ENCODE measurements around the gene RAB11FIP5. TPM values are rescaled to one million over a fixed set of nuclear protein-coding genes. Genes with fewer than 3 reads are reported as not detected.
A peak's percentile ranks its signal among the peaks of the same experiment; 100 is the strongest.

The RAB11FIP5 gene
- total and polyA plus RNA-seq, 9 of the 15 experiments (the other 6 are each of a cell fraction or from before 2014, with no cell fraction given): 1.7 to 14.4 (median 6.4) TPM

GRCh38 chr2:73070643-73071359 lies 41.9 kb downstream of the RAB11FIP5 start (continued):
- TF ChIP-seq CBFA2T3 (IDR thresholded peaks at IDR 0.05): no peak
- TF ChIP-seq ZNF12 (CRISPR knock-in tag; IDR thresholded peaks at IDR 0.05): no peak
- TF ChIP-seq ZNF518B (CRISPR knock-in tag; IDR thresholded peaks at IDR 0.05): no peak
- no peak for TF ChIP-seq ZNF174 (CRISPR knock-in tag; IDR thresholded peaks at IDR 0.05)
- TF ChIP-seq CHAMP1 (IDR thresholded peaks at IDR 0.05): no peak
- TF ChIP-seq E2F1 (CRISPR knock-in tag; IDR thresholded peaks at IDR 0.05): 0 out of 2 replicates have a peak, but pooled peaks have one; percentile 54
- TF ChIP-seq CGGBP1 (CRISPR knock-in tag; IDR thresholded peaks at IDR 0.05): no peak
- no peak for TF ChIP-seq ETV6 (IDR thresholded peaks at IDR 0.05; ENCODE audit: borderline replicate concordance in 1 of 2, low read depth in 2 of 2, low read length in 1 of 2)
- TF ChIP-seq ETV6 (CRISPR knock-in tag; IDR thresholded peaks at IDR 0.05; ENCODE audit: borderline replicate concordance): no peak
- peak; percentile 64; the same call in 1 of the 2 replicates for TF ChIP-seq AFF4 (CRISPR knock-in tag; IDR thresholded peaks at IDR 0.05)
- peak; percentile 46; the same call in 1 of the 2 replicates for TF ChIP-seq L3MBTL2 (IDR thresholded peaks at IDR 0.05)
- TF ChIP-seq ARHGAP35 (IDR thresholded peaks at IDR 0.05; ENCODE audit: partially characterized antibody): no peak
- TF ChIP-seq RFX5 (IDR thresholded peaks at IDR 0.05; ENCODE audit: low read depth, low read length): no peak
